NCI-H82 treated with DMSO at 0.1 percent for 48 hours (cell line): ENCODE results near the gene HS6ST3.

Experiments used
- DNase-seq: peaks from one replicate; lab custom pipeline; 2025; ENCODE audit not compliant: unreplicated experiment; lab: John Stamatoyannopoulos, UW

The HS6ST3 gene

DNA sequence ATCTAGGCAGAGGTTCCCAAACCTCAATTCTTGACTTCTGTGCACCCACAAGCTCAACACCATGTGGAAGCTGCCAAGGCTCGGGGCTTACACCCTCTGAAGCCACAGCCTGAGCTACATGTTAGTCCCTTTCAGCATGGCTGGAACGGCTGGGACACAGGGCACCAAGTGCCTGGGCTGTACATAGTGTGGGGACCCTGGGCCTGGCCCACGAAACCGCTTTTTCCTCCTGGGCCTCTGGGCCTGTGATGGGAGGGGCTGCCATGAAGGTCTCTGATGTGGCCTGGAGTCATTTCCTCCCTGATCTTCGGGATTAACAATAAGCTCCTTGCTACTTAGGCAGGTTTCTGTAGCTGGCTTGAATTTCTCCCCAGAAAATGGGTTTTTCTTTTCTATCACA is 108.1 kb downstream of the HS6ST3 start:
- no peak for DNase-seq

DNA sequence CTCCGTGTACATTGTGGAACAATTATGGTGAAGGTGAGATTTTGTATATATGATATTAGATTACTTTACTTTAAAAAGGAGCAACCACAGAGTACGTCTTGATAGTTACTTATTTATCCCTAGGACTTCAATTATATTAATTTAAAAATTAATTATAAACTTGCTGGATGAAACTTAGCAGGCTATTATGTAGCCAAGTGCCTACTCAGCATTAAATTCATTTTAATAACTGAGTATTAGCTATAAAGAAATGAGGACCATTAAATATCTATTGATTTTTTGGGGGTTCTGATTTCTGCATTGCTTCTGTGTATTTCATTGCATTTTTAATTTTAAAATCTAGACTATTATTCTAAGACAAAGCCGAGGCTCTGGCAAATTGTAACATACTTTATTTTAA is 109.4 kb downstream of the HS6ST3 start:
- DNase-seq = no peak

DNA sequence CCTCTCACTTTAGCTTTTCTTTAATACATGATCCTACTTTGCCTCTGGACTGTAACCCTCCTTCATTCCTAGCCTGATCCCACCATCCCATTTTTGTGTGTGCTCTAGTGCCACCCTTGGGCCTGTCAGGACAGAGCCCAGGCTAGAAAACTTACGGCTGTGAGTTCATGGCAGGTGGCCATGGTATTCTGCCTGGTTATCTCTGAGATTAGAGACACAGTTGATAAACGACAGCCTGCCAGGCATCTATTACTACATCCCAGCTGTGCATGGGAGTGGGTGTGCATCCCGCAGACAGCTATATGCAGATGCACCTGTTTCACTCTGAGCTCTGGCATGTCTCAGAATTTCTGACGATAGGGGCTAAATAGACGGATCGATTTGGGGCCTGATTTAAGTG is 110.9 kb downstream of the HS6ST3 start:
- no peak for DNase-seq

DNA sequence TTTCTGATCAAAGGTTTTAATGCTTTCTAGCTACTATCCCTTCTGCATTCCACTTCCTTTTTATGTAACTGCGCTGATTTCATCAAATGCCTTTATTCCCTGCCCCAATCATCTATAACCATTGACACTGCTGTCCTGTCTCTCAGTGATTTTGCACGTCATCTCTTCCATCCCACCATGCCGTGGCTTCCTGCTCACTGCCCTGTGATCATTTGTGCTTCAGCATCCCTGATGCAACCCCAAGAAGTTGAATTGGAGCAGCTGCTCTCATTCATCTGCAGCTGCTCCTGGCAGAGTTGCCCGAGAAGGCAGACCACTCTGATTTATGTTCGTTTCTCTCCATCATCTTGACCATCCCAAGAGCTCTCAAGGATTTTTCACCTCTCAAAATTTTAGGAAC is 112.4 kb downstream of the HS6ST3 start:
- no peak for DNase-seq

DNA sequence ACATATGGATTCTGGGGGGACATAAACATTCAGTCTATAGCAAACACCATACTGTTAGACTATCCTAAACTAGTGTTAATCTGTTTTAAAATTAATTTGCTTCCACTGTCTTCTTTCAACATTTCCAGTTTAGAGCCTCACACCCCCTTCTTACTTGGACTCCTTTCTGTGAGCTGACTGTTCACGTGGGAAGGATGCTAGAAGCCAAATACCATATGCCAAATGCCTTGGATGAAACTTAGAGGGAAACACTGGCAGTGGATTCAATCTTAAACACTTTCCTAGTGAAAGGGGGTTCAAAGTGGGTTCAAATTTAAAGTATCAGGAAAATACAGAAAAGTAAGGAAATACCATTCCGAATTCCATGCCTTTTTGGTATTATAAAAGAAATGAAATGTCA is 113.6 kb downstream of the HS6ST3 start:
- DNase-seq = no peak

DNA sequence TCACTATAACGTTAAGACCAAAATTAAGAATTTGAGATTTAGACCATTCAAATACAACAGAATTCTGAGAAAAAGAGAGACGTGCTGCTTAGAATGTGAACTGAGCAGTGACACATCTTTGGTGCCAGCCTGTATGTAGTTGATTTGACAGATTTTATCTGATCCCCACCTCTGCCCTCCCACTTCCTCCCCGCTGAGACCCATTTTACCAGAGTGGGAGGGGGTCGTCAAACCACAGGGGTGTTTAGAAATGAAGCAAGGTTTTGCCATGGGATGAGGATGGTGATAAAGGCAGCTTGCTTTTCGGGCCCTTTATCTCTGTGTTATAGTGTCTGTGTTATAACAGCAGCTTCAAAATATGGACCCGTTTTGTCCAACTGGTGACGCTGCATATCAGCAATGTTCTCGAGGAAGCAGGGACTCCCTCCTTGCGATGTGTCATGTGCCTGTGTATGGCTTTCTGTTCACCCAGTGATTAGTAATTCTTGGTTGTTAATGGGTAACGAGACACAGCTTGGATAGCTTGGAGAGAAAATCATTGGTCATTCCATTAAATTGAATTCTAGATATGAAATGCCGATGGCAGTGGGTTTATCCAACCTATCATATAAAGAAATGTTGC is 125.0 kb downstream of the HS6ST3 start:
- no peak for DNase-seq

DNA sequence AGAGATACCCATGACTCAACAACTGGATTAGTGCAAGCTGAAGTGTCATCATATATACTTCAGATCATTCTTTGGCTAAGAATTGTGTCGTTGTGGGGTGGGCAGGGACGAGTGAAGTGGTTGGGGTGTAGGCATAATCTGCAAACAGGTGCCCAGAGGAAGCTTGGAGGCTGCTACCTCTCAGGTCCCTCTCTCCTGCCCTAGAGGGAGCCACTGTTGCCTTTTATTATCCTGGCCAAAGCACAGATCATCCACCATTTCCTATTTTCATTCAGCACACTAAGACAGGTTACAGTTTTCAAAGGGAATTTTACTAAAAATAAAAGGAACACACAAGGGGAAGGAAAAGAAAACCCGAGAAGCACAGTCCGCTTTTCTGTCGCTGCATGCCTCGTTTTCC is 126.6 kb downstream of the HS6ST3 start:
- no peak for DNase-seq

DNA sequence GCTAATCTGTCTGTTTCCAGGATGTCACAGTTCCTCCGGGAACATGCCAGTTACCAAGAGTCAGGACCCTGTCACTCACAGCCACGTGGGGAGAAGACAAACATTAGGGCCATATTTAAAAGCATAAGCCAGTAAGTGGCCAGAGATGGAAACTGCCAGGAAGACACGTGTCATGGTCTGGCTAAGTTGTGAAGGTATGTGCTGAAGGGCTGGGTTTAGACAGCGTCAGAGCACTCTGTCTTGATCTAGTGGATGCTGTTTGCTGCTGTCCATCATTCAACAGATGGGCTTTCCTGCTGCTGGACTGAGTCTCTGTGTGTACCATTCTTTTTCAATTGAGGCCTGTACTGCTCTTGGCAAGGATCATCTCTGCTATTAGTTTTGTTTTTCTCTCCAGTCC is 128.6 kb downstream of the HS6ST3 start:
- DNase-seq = no peak

DNA sequence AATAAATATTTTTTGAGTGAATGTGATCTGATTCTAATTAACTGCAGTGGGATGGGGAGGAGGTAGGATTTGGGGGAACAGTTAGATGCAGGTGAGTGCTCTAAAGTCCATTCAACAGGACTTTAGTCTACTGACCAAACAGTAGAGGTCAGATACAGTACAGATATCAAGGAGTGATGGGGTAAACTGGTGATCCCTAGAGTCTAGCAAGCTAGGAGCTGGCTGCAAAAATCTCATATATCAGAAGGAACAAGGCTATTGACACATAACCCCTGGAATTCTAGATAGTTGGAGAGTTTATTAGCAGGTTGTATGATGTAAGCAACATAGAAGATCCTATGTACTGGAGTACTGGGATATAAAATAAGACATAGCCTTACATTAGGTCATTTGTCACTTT is 131.6 kb downstream of the HS6ST3 start:
- no peak for DNase-seq

DNA sequence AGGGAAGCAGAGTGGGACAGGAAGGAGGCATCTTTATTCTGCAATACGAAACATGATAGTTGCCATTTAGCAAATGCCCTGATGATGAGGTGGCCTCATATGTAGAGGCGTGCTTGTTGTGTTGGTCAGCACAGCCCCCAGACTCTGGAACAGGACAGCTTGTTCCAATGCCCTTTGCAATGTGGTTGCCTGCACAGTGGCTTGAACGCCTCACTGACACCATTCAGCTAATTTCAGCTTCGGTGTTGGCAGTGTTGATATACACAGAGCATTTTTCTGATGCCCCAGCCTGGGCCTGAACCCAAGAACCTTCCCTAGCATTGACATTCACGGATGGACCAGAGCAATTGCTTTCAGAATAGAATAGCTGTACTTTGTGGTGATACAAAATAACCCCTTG is 133.3 kb downstream of the HS6ST3 start:
- no peak for DNase-seq

DNA sequence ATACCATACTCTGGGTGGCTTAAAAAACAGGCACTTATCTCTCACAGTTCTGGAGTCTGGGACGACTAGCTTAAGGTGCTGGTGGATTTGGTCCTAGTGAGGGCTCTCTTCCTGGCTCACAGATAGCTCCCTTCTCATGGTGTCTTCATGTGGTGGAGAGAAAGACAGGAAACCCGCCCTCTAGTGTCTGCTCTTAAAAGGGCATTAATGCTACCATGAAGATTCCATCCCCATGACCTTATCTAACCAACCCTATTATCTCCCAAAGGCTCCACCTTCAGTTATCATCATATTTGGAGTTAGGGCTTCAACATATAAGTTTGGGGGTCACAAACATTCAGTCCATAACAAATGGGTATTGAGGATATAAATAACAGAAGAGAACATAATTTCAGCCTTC is 139.4 kb downstream of the HS6ST3 start:
- peak; percentile 27 for DNase-seq

DNA sequence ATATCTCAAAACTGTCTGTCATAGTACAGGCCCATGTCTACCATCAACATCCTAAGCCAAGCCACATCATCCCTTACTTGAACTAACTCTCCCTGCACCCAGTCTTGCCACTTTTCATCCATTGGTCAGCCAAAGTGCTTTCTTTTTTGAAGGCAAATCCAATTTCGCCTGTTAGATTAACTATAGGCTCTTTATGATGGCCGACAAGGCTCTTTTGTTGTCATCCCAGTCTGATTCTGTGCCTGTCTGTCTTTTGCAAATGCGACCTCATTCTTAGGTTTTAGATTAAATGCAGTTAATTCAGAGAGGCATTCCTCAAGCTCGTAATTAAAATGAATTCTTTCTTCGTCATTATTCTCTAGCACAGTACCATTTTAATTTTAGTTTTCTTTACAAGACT is 148.3 kb downstream of the HS6ST3 start:
- no peak for DNase-seq

DNA sequence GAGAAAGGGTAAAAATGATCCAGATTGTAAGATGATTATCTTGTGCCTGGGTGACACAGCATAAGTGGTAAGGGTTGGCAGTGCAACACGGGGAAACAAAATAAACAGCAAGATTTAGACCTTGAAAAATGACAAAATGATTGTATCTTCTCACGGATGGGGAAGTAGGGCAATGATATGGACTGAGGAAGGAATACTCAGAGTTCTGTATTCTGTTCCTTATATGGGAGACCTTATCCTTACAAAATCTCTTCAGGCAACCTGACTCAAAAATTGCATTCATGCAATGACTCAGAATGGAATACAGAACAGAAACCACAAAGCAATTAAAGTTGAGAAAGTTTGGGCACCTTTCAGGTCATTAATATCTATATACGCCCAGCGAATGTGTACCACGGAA is 149.0 kb downstream of the HS6ST3 start:
- no peak for DNase-seq

DNA sequence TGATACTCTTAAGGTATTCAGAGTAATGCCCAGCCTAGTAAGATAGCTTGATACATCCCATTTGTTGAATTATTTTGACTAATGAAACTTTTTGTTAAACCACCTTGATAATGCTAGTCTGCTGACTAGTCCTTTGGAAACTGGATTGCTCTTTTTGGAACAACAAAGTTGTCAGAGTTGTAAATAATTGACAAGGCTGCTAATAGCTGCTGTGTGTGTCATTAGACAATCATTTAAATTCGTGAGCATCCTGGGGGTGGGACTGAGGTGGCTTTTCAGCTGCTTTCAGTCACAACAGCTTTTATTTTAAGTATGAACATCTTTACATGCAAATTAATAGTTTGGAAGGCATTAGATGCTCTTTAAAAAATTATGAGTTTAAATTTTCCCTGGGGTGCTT is 153.5 kb downstream of the HS6ST3 start:
- no peak for DNase-seq

DNA sequence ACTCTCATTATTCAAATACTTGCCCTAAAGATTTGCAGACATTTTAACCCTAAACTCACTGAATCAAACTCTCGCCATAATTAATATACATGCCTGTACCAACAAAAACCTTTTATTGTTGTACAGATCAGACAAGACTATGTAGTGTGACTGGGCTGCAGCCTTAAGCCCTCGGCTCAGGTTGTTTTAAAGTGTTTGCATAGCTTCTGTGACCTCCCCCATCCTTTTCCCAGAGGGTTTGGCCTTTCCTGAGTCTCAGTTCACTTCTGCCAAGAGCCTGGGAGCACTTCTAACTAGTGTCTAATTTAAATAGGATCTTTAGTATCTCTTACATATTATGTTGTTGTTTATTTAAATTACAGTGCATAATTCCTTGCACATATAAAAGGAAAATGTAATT is 158.2 kb downstream of the HS6ST3 start:
- DNase-seq = no peak

DNA sequence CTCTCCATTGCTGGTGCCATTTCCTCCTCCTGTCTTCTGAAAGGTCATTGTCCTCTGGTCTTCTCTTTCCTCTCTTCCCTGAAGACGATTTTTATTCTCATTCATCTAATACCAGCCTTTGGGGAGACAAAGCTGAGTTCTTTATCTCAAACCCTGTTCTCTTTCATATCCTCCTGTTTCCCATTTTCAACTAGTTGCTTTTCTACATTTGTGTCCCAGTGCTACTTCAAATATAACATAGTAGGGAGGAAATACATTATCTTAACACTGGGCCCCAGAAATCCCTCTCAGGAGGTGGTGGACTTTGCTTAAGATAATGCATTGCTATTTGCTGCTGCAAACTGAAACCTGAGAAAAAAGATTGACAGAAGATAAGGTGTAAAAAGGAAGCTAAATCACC is 159.1 kb downstream of the HS6ST3 start:
- no peak for DNase-seq

DNA sequence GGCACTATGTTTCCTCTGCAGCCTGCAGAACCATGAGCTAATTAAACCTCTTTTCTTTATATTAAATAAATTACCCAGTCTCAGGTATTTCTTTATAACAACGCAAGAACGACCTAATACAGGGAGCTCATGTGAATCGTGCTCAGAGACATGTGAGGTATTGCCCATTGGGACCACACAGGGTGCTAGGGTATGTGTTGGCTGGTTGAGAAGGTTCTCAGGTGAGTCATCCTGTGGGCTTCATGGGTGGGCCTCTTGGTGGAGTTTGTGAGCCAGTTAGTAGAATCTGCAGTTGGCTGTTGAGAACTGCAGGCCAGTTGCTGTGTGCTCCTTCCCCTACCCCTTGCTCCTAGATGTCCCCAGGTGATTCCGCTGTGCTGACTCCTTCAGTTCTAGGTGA is 163.0 kb downstream of the HS6ST3 start:
- no peak for DNase-seq

DNA sequence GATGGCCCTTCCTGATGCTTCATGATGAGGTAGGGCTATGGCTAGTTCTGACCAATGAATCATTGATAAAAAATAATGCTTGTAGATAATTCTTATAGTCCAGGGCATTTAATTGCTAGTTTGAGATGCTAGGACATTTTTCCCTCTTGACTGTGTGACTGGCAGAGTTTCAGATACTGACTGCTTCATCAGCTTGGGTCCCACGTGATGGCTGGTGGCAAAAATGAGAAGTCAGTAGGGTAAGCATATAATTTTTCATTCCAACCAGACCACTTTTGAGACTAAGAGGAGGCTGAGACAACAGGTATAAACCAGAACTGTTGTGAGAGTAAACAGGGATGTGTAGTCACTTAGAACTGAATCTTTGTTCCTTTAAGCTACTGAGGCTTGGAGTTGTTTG is 183.3 kb downstream of the HS6ST3 start:
- DNase-seq = no peak

DNA sequence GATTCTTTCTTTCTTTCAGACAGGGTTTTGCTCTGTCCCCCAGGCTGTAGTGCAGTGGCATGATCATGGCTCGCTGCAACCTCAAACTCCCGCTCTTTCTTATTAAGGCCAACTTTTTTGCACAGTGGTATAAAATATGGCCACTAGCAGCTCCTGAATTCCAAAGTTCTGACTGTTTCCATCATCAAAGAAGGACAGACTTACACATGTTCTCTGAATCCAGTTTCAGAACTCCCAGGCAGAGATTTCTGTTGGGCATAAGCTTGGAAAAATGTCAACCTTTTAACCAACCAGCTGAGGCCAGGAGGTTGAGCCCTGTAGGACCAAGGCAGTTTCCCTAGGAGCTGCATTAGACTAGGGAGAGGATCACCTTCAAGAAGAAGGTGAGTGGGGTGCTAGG is 184.1 kb downstream of the HS6ST3 start:
- no peak for DNase-seq

DNA sequence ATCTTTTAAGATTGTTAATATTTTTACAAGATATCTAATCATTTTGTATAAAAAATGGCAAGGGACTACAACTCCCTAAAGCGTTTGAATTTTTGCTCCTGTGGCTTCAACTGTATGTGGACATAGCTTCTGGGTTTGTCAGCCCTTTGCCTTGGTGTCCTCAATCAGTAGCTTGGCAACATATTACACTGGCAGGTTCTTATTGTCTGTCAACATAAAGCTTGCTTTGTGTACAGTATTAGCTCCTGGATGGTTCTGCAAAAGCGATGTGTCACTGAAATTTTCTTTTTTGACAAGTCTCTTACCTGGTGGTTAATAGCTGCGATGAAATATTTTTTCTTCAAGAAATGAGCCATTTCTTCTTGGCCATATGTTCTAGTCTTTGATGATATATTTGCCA is 190.0 kb downstream of the HS6ST3 start:
- DNase-seq = no peak

DNA sequence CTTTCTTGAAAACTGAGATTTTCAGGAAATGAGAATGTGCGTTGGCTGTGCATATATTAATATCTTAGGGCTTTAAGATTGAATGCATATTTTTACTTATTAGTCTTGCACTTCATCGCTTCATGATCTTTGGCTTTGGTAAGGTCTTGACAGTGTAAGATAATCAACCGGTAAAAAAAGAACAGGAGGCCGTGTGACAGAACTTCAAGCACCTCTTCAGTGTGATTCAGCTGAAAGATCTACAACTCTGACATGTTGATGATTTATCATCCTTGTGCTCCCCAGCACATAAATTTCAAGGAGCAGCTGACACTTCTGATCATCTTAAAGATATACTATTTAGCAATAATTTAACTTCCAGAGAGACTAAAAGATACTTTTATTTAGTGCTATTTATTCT is 195.1 kb downstream of the HS6ST3 start:
- no peak for DNase-seq

DNA sequence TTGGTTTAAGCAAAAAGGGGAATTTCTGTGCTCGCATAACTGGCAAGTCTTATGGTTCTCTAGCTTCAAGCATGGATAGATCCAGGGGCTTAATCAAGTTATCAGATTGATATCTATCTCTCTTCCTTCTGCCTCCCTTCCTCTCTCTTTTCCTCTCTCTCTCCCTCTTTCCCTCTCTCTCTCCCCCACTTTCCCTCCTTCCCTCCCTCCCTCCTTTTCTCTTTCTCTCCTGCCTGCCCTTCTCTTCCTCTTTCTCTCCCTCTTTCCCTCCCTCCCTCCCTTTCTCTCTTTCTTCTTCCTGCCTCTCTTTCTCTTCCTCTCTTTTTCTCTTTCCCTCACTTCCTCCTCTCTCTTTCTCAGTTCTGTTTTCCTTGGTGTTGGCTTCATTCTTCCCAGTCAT is 195.8 kb downstream of the HS6ST3 start:
- no peak for DNase-seq

DNA sequence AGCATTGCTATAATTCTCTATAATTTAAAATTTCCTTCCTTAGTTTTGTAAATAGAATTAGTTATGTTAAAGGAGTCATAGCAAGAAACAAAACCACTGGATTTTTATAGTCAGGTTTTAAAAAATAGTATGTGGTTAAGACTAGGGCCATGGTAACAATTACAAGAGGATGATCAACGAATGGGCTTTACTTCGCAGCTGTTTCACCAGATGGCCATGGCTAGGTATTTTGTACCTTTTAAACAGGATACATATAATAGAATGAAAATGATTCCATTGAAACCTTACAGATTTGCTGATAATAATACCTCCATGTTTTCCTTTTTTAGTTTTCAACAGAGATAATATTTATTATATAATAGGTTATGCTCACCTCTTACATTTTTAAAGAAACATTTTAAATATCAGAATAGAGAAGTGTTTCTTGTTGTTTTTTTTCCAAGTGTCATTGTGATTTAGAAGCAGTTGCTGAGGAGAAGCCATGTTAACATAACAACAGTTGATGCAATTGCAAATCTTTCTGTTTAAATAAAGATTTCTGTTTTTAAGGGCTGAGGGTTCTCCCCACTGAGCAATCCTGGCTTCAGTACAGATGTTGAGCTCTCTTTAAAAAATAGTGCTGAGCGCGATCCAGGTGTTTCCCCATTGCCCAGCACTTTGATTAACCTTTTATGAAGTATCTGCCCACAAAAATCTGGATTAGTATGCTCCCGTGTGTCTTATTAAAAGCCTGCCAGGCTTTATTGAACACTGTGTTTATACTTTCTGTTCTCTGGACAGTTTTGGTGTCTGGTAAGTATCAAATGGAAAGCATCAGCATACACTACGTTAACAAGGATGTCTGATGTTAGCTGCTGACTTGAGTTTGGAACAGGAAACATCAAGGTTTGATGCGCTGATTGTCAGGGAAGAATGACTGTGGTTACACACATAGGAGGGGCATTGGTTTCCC is 205.3 kb downstream of the HS6ST3 start:
- DNase-seq = peak; percentile 49
